ENCODE measurements around the gene GMDS.

GMDS gene

GRCh38 chr6:1612974-1613306 is 632.5 kb downstream of the GMDS start:
- no peak for DNase-seq (ENCODE audit: low spot score)

GRCh38 chr6:1612299-1612973 is 633.0 kb downstream of the GMDS start:
- DNase-seq (ENCODE audit: low spot score): no peak

GRCh38 chr6:1611572-1612298 is 633.7 kb downstream of the GMDS start:
- no peak for DNase-seq (ENCODE audit: low spot score)

GRCh38 chr6:1611322-1611571 is 634.2 kb downstream of the GMDS start:
- DNase-seq (ENCODE audit: low spot score): no peak

GRCh38 chr6:1610497-1611321 is 634.7 kb downstream of the GMDS start:
- no peak for DNase-seq (ENCODE audit: low spot score)

GRCh38 chr6:1609648-1610496 is 635.5 kb downstream of the GMDS start, which contains the start of gene FOXC1:
FOXC1 (plus strand) TSS chr6:1609915; CDS start chr6:1610446, 531 bp downstream.
- DNase-seq (ENCODE audit: low spot score): peak; percentile 26

- DNase-seq (ENCODE audit: low spot score): no peak
Measured at GRCh38 chr6:1609041-1609647, 636.3 kb downstream of the GMDS start.

- DNase-seq (ENCODE audit: low spot score): no peak
Measured at GRCh38 chr6:1608222-1609040, 637.0 kb downstream of the GMDS start.

- DNase-seq (ENCODE audit: low spot score): no peak
Measured at GRCh38 chr6:1607516-1608221, 637.7 kb downstream of the GMDS start.

GRCh38 chr6:1606780-1607515 is 638.5 kb downstream of the GMDS start:
- no peak for DNase-seq (ENCODE audit: low spot score)

- DNase-seq (ENCODE audit: low spot score): no peak
Measured at GRCh38 chr6:1605893-1606779, 639.3 kb downstream of the GMDS start.

- DNase-seq (ENCODE audit: low spot score): no peak
Measured at GRCh38 chr6:1605004-1605892, 640.2 kb downstream of the GMDS start.

GRCh38 chr6:1604158-1605003 is 641.0 kb downstream of the GMDS start:
- DNase-seq (ENCODE audit: low spot score): peak; percentile 47

- no peak for DNase-seq (ENCODE audit: low spot score)
Measured at GRCh38 chr6:1603708-1604107, 641.7 kb downstream of the GMDS start.

GRCh38 chr6:1602049-1602713 is 643.2 kb downstream of the GMDS start:
- DNase-seq (ENCODE audit: low spot score): no peak
